Skin epidermis (tissue), 12 donors: ENCODE measurements around the gene BID.

Experiments
- H3K27ac ChIP-seq, 21 experiments: fragments of 200-600 bp; sonication (generic) in 11 of 21; one replicate each; pipeline ENCODE4 v1.5.0; 2020; ENCODE audit warnings: mild to moderate bottlenecking in 3 of 21, inconsistent platforms in 2 of 21, moderate library complexity in 2 of 21
- H3K4me3 ChIP-seq, 7 experiments: fragments of 200-600 bp; sonication (generic) in 2 of 7; one replicate each; pipeline ENCODE4 v1.5.0; 2020; ENCODE audit warnings: inconsistent platforms in 2 of 7, mild to moderate bottlenecking in 2 of 7, moderate library complexity in 1 of 7

Gene BID

DNA sequence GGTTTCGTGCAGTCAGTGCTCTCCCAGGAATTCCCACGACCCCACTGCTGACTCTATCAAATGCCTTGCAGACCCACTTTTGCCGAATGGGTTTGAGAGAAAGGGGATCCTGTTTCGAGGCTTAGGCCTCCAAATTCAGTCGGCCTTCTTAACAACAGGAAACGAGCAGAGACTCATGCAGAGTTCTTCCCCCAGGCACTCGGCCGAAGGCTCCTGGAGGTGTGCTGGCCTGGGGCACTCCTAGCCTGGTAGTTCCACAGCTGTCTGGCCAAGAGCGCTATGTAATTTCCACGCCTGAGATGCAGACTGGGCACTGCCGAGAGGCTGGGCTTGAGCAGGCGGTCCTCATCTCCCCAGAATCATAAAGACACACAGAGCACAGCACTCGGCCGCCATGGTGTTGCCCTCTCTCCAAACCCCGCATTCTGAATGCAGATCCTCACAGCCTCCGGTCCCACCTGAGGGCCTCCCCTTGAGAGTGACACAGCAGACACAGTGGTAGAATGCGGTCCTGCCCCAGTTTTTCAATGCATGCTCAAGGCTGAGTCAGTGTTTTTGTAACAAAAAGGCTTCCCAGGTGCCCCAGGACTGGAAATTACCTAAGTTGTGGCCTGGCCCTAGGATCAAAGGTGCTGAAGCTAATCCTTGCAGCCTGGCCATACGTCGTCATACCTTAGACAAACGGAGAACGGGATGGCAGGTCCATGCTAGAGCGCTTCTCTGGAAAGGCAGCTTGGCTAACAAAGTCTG, 30.2 kb upstream of the BID start:
- H3K27ac ChIP-seq = no peak overlapping the region
- no peak overlapping the region for H3K4me3 ChIP-seq

DNA sequence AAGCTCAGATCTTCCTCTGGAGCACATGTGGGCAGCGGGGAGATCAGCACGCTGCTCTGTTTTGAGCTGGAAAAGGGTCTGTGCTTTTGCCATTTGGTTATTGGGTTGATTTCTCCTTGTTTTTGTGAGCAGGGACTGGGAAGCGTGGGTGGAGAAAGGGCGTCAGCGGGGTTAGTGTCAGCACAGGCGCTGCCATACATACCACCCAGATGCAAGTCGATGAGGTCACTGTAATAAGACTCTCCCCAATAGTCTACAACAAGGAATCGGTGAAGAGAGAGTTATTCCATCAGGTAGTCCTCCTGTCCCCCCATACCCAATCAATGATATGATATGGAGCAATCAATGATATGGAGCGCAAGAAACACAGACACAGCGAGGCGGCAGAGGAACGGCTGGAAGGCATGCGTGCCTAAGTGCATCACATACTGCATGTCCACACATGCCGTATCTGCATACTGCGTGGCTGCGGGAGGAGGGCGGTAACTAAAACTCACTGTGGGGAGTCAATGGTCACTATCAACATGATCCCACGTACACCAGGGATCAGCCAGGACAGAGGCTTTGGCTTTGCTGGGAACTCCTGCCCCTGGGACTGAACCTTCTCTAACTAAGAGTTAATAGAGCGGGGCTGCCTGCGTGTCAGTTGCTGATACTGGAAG, 29.5 kb upstream of the BID start:
- Histone ChIP-seq H3K4me3 (no peak overlapping the region), H3K27ac (no peak overlapping the region)

DNA sequence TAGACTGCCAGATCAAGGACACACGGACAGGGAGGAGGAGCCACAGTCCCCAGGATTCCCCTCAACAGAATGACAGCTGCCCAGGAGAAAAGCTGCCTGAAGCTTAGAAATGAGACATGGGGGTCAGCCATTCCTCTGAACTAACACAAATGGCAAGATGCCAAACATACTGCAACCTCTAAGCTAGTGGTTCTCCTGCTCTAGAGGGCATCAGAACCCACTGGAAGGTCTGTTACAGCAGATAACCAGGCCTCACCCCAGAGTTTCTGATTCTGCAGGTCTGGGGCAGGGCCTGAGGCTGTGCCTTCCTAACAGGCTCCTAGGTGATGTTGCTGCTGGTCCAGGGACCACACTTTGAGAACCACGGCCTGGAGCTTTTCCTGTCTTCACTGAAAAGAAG, 28.6 kb upstream of the BID start:
- no peak overlapping the region for H3K27ac ChIP-seq

DNA sequence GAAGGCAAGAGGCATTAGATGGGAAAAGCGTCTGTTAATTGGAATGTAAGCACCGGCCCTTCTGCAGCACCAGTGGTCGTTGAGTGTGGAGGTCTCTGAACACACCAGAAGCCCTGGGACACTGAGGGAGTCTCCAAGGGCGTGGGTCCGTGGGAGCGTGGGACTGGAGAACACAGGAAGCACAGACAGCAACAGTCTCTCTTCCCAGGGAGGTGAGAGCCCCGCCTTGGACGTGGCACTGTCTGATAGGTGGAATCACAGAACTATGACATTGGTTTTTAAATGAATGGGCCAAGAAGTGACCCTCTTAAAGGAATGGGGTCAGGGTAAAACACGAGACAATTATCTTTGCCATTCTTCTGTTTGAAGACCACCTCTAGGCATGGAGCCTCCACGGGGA, 28.1 kb upstream of the BID start:
- no peak overlapping the region for H3K27ac ChIP-seq
- no peak overlapping the region for H3K4me3 ChIP-seq

More for the DNA sequence above, 28.6 kb upstream of the BID start:
- H3K4me3 ChIP-seq = no peak overlapping the region

DNA sequence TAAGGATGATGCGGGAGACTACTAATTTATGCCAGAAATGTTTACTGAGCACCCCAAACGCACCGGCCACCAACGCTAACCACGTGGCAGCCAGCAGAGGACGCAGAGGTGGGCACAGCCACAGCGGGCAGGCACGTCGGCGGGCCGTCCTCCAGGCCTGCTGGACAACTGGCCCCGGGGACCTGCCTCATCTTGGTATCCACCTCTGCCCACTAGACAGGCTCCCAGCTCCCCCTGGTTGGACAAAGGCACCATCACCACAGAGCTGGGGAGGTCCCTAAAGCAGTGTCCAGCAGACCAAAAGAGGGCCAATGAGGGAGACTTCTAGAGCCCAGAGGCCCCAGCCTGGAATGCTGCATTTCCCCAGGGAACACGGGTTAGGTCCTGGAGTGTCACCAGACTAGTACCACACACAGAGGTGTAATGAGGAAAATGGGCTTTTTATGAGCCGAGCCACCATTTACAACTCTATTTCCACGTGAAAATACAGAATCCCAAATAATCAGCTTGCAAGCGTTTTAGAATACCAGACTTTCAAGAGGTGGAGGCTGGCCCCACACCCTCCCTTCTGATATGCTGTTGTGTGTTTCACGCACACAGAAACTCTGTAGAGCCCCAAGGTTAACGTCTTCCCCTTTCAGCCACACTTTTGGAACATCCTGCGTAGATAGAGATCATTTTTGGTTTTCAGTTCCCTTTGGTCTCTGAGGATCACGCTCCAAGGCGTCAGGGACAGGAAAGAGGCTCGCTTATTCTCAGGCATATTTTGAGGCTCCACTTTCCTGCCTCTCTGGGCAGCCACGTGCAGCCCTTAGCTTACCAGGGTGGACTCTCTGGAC, 23.7 kb upstream of the BID start:
- H3K27ac ChIP-seq = peak overlapping the region in 1 of 21 experiments; percentile 18
- H3K4me3 ChIP-seq = no peak overlapping the region

GRCh38 chr22:17796695-17797094, 22.4 kb upstream of the BID start:
- Histone ChIP-seq H3K27ac (peak overlapping the region in 1 of 21 experiments; percentile 10), H3K4me3 (no peak overlapping the region)

GRCh38 chr22:17795661-17796548, 21.6 kb upstream of the BID start:
- H3K4me3 ChIP-seq = no peak overlapping the region
- no peak overlapping the region for H3K27ac ChIP-seq

DNA sequence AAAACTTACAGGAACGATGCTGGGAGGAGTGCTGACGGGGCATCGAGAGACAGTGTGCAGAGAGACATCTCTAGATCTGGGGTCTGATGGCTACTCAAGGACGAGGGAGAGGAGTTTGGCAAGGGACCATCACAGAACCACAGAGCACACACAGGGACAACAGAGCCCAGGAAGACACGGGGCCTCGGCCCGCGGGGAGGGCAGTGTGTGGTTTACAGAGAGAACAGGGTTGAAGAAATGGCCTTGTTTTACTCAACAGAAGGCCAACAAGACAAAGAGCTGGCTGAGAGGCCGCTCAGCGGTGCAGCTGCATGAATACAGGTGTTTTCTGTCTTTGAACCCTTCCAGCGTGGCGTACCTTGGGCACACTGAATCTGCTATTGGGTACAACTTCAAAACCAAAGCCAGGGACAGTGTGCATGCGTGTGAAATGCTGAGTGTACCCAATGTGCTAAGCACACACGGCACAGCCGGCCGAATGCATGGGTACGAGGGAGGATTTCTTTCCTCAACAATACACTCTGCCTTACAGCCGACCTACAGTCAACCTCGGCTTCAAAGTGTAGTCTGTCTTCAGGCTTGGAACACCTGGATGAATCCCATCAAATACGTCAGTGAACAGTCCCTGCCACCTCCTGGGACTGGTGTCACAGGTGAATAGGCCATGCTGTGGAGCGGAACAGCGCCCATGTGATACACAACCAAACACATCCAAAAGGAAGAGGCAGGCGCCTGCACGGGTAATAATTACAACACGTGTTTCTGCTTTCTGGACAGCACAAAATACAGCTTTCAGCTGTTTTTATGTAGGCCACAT, 20.7 kb upstream of the BID start:
- H3K4me3 ChIP-seq = no peak overlapping the region
- H3K27ac ChIP-seq = no peak overlapping the region

DNA sequence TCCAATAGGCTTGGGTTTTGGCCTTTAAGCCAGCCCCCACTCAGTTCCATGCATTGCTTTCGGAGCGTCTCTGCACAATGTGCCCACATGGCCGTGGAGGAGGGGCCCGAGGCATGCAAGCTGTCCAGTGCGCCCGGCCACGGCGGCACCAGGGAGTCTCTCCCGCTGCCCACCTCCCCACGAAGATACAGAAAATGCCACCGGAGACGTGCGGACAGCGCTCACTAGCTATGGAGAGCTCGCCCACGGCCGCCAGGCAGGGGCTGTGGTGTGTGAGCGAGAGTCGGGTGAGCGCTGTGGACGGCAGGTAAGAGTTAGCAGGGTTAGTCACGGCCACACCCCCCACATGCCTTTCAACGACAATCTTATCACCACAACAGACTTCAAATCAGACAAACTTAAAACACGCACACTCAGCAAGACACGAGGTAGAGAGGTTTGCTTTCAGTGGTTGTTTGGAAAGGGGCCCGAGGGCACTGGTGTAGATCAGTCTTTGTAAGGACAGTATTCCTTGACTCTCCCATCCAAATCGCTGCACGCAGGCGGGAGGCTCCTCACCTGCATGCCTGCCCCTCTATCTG, 18.7 kb upstream of the BID start:
- Histone ChIP-seq H3K4me3 (no peak overlapping the region), H3K27ac (no peak overlapping the region)

GRCh38 chr22:17792299-17792698, 18.0 kb upstream of the BID start:
- H3K27ac ChIP-seq = no peak overlapping the region
- no peak overlapping the region for H3K4me3 ChIP-seq

GRCh38 chr22:17791196-17791595, 16.9 kb upstream of the BID start:
- no peak overlapping the region for H3K27ac ChIP-seq
- no peak overlapping the region for H3K4me3 ChIP-seq

DNA sequence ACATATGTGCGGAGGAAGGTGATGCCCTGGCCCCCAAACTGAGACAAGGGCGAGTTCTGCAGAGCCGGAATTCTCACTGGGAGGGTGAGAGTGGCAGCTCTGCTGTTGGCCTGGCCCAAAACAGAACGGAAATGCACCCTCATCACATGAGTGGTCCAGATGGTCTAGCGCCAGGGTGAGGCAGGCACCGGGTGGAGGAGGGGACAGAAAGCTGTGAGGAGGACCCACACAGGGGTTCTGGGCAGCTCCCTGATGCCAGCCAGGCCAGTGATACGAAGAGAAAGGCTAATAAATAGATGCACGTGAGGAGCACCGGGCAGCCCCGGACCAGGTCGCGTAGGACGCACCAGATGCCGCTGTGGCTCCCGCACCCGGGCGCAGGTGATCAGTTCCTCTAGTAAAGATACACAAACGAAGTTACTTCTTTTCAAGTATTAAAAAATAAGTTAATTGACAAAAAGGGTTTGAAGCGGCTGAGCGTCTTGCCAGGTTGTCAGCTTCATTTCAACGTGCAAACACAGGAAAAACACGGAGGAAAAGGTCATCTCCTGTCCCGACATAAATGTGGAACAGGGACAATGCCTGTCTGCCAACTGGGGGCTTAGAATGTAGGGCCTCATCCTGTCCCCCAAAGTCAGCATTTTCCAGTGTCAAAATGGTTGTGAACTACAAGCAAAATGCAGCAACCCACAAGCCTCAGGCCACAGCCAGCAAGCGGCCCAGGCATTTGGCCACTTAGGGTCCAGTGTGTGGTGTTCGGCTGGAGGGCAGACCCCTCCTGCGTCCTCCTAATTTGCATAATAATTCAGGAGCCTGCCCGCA, 15.3 kb upstream of the BID start:
- Histone ChIP-seq H3K27ac (no peak overlapping the region), H3K4me3 (no peak overlapping the region)

DNA sequence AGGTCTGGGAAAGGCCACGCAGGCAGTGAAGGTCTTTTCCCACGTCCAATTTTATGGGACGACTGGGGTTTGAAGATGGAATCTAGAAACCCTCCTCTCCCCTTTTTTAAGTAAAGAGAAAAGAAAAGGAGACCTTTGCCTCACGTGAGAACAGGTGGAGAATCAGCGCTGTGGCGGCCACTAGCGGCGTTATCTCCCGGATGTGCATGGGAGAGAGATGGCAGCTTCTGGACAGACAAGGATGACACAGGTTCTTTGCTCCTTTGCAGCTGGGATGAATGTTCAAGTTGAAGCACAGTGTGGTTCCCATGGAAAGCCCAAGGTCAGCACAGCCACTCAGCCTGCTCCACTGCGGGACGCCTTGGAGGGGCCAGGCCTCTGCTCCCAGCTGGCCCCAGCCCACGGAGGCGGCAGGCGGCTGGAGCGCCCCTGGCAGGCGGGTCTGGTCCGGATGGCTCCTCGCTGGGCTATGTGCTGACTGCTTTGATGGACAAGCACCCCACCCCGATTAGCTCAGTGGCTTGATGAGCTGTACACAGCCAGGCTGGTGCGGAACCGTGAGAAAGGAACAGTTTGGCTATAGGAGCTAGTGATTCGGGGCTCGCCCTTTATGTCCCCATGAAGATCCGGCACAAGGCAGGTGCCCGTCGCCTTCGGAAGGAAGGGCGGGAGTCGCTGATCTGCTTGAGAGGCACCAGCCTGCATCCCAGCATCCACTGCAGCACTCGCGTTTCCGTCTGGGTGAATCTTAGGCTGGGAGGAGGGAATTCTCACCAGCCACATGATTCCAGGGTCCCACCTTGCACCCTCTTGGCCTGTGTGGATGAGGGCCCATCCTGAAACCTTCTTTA, 14.5 kb upstream of the BID start:
- no peak overlapping the region for H3K4me3 ChIP-seq
- H3K27ac ChIP-seq = no peak overlapping the region

DNA sequence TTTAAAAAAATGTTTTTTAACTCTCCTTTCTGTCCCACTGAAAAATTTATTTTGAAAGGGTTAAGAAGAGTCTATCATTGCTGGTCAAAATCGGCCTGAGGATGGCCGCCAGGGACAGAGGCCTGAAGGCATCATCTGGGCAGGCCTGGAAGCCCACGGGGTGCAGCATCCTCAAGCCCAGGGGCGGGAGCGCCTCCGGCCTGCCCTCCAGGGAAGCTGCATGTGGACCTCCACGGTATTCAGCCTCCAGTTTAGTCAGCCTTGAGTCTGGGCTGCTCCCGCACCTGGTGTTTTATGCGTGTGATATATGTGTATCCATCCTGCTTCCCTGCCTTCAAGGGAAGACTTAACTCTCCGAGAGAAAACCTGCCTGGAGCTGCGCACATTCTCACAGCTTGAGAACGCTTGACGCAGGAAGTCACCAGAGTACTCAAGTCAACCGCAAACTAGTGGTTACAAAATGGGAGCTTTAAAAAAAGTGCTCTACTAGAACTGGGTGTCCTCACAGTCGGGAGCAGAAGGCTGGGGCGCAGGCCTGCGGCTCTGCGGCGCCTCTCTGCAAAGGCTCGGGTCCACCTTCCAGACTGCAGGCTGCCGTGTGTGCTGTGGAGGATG, 13.6 kb upstream of the BID start:
- Histone ChIP-seq H3K27ac (no peak overlapping the region), H3K4me3 (no peak overlapping the region)

DNA sequence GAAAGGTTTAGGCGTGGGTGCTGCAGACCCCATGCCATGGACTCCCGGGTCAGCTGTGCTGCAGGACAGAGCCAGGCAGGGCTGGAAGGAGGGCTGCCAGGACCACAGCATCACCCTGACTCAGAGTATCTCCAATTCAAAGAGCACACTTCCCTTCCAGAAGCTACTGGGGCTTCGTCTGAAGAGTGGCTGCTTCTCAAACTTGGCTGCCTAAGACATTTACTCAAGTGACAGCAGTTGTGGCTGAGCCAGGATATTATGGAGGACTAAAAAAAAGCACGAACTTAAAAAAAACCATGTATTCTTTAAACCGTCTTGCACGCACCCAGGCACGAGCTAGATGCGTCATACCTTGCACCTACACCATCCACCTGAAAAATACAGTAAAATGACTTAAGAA, 13.0 kb upstream of the BID start:
- Histone ChIP-seq H3K4me3 (no peak overlapping the region), H3K27ac (peak overlapping the region in 3 of 21 experiments; percentile 8 to 51 (median 31))

DNA sequence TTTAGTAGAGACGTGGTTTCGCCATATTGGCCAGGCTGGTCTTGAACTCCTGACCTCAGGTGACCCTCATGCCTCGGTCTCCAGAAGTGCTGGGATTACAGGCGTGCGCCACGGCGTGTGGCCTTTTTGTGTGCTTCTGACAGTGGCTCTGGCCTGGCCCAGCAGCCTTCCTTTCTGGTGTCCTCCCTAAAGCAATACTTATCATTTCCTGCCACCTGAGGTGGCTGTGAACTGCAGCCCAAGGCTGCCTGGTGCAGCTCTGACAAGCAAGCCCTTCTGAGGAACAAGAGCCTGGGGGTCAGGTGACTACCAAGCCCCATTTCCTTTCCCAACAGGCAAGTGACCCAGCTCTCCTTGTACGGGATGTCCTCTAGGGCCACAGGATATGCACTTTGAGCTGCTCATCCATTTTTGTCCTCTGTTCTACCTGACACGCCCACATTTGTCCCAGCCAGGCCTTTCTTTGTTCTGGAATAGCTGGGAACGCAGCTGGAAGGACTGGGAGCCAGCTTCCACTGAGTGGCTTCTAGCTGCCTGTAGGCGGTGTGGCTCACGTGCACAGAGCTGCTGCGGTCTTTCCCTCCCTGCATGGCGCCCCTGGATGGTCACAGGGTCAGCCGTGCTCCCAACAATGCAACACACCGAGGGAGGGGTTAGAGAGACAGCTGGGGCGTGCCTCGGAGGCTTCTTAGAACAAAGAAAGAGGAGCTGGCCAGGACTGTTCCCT, 12.3 kb upstream of the BID start:
- Histone ChIP-seq H3K27ac (peak overlapping the region in 5 of 21 experiments; percentile 4 to 51 (median 45)), H3K4me3 (no peak overlapping the region)
